SKM-1 treated with dmso at 0.1 percent for 144 hours (cell line): Measurements from ENCODE around the gene BOD1L2.

Source experiments
- DNase-seq: peaks from one replicate; lab custom pipeline; 2025; ENCODE audit not compliant: unreplicated experiment; lab: John Stamatoyannopoulos, UW

The BOD1L2 gene

DNA sequence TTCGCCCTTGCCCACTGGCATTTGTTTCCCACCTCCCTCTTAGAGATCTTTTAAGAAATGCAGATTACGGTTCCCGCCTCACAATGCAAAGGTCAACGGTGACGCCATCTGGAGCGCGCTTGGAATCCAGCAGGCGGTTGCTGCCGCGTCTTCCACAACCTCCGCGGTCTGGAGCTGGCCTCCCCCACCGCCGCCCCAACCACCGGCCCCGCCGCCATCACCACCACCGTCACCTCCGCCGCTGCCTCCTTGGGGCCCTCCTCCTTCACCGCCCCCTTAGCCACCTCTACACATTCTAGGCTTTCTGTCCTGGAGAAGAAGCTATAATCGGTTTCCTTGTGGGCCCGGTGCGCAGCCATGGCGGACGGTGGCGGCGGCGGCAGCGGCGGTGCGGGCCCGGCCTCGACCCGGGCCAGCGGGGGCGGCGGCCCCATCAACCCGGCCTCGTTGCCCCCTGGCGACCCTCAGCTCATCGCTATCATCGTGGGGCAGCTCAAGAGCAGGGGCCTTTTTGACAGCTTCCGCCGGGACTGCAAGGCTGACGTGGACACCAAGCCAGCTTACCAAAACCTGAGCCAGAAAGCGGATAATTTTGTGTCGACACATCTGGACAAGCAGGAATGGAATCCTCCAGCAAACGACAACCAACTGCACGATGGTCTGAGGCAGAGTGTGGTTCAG is at the start of gene BOD1L2:
Gene BOD1L2, plus strand, starts transcription at position 132 of the 681 bp plus-strand sequence. Its CDS starts 226 bp downstream, at position 358.
- no peak for DNase-seq

- DNase-seq = no peak
Observed at GRCh38 chr18:57107140-57107832, 39.6 kb upstream of the BOD1L2 start.

- DNase-seq = no peak
Observed at GRCh38 chr18:57110290-57110689, 36.6 kb upstream of the BOD1L2 start.

- no peak for DNase-seq
Observed at GRCh38 chr18:57113799-57114420, 33.0 kb upstream of the BOD1L2 start.

DNA sequence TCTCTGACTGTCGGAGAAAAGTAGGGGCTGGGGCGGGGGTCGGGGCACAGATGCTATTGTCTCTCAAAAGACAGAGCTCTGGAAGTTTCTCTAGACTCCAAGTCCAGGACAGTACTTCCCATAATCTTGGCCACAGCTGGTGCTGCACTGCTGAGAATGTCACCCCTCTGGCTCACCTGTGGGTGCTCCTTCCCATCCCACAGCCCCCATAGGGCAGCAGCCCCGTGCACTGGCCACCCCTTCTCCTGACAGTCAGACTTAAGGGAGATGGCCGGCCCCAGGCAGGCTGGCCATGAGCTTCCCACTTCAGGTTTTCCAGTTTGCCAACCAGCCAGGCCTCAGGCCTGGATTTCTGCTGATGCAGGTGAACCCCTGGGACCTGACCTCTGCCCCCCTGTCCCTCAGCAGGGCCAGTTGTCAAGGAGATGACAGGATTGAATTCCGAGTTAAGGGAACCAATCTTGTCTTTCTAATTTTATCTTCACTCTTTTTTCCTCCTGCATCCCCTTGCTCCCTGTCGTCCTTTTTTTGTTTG is 30.2 kb upstream of the BOD1L2 start:
- no peak for DNase-seq

DNA sequence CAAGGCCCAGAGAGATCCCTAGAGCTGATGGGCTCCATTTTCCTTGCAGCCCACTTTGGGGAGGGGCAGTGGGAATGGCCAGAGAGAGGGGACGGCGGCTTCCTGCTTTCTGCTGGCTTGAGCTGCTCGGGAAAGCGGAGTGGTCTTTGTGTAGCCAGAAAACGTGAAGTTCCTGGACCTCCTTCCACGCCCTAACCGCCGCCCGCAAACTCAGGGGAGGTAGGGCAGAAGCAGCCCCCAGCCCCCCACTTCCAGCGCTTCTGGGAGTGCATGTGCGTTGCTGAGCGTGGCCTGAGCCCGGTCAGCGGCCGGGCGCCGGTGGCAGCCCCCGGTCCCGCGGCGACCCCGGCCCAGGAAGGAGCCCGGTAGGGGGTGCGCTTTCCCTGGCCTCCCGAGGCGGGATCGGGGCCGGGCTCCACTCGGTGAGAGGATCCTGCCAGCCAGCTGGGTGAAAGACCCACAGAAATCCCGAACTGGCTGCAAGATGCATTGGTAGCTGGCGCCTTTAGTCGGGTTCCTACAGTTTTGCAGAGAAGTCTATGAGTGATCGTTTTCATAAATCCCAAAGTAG is 25.3 kb upstream of the BOD1L2 start:
- DNase-seq = no peak

DNA sequence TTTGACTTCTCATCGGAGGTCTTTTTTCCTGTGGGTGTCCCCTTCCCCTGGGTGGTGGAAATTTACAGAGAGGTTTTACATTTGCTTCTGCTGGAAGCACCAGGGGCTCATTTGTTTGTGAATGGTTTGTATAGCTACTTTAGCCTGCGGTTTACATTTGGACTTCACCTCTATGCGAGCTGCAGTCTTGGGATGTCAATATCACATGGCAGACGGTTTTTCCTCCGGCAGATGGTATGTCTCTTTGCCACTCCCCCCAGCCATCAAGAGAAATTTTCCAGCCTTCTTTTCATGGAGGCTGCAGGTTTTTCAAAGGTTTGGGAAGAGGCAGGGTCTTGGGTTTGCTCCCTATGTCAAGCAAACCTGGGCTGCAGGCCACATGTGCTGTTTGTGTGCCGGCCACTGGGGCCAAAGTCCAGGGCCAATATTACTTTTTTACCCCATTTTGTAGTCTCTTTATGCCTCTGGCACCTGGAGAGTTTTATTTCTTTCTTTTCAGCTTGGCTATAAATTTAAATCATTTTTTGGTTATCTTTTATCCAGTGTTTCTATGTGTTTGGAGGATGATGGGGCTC is 23.9 kb upstream of the BOD1L2 start:
- DNase-seq = no peak

DNA sequence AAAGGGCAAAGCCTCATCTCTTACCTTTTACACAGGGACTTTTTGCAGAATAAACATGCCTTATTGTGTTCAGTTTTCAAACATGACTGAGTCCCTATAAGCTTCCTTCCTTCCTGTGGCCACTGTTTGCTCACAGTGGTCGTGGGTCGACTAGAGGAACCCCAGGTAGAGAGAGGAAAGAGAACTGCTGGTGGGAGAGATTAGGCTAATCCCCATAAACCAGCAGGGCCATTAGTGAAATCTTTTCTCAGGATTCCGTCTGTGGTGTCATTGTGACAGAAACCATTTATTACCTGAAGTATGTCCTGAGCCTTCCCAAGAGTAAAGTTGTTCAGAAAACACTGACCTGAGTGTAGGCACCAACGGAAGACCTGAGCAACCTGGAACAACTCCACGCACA is 21.3 kb upstream of the BOD1L2 start:
- no peak for DNase-seq

DNA sequence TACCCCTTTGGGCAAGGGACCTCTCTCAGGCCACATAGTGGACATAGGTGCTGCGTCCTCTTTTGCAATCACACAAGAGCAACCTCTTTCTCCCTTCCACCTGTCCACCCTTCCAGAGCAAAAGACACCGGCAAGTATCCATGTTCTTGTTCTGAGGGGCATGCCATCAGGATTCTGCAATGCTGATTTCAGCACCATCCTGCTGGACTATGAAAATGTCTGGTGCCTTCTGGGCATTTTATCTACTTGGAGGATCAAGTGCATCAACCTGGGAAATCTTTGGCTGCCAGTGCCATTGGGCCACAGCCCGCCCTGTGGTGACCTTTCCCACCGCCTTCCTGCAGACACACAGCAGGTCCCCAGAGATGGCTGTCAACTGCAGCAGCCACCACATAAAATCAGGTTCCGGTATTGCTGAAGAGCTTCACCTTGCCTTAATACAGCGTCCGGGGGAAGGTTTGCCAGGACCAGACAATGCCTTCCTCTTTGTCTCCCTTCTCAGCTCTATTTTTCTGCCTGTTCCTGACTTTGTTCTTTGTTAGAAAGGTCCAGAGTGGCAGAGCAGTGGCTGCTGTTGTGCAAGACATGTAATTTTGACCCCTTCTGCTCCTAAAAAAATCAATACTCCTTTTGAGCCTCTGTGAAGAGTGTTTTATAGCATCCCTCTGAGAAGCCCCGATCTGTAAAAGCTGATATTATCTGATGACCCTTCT is 18.5 kb upstream of the BOD1L2 start:
- DNase-seq = no peak

DNA sequence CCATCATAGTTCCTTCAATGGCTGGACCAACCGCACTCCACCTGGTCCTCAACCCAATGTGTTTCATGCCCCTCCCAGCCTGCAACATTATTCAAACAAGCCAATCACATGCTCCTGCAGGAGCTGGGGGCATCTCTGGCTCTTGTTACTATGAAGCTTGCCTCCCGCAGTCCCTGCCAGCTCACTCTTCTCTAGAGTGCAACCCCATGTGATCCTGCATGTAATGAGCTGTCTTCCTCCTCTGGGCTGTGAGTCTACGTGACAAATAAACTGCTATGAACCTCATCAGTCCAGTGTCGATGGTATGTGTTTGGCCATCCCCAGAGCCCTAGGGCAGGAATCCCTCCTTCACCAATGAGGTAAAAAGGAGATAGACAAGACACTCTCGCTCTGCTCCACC is 15.8 kb upstream of the BOD1L2 start:
- no peak for DNase-seq

DNA sequence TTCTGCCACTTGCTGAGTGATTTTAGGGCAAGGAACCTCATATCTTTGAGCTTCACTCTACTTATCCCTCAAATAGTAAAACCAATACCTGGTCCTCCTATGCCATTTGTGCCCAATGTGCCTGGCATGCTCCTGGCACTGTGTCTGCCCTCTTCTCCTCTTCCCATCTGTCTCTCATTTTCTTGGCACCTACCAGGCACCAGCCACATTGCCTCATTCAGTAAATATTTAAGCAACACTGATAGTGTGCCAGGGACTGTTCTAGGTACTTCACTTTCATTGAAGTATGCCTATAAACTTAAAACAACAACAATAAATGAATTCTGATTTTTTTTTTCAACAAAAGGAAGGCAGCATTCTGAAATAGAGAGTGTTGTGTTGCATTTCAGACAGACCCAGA is 15.1 kb upstream of the BOD1L2 start:
- DNase-seq = no peak

- no peak for DNase-seq
Observed at GRCh38 chr18:57134618-57135135, 12.2 kb upstream of the BOD1L2 start.

GRCh38 chr18:57135699-57136098 is 11.2 kb upstream of the BOD1L2 start:
- no peak for DNase-seq

- no peak for DNase-seq
Observed at GRCh38 chr18:57137847-57138246, 9.0 kb upstream of the BOD1L2 start.

DNA sequence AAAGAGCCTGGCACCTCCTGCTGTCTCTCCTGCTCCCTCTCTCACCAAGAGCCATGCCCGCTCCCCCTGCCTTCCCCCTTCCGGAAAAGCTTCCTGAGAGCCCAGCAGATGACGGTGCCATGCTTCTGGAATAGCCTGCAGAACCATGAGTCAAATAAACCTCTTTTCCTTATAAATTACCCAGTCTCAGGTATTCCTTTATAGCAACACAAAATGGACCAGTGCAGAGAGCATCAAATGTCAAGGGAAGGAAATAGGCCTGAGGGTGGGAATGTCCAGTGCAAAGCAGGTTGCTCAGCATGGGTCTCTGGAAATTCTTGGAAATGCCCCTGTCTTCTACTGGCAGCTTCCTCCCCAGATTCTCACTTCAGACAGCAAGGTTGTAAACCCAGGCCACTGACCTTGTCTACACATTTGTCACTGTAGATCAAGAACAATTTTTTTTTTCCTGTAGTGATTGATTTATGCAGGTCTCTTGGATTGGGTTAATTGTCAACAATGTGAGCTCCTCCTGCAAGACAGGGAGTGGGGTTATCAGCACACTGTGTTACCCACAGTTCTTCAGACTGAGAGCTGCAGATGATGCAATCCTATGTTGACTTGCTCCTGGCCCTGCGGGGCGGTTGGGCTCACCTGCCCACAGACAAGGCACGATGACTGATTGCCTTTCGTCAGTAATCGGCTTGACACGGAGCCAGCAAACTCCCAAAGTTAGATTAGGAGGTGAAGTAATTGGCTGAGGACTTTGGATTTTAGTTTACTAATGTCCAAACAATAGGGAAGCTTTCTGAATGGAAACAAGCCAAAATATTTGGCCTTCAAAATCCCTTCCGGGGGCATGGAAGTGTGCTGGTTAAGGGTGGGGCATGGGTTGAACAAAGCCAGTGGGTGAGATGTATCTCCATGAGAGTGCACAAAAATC is 5.4 kb upstream of the BOD1L2 start:
- DNase-seq = no peak

GRCh38 chr18:57142324-57142723 is 4.6 kb upstream of the BOD1L2 start:
- no peak for DNase-seq

DNA sequence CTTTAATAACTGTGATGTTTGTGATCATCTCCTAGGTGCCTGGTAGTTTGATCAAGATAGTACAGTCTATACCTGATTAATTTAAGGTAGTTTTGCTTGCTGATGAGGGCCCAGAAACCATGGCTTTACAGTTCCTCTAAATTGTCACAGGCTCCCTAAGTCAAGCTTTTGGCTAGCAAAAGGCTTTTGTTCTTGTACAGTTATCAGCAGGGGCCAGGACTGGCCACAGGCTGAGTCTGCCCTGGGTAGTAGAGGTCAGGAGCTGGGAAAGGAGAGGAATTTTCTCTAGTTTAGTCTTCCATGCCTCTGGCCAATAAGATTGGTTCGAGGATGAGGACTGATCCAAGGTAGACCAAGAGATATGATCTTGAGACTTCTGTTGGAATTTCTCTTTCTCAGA is 3.6 kb upstream of the BOD1L2 start:
- no peak for DNase-seq

DNA sequence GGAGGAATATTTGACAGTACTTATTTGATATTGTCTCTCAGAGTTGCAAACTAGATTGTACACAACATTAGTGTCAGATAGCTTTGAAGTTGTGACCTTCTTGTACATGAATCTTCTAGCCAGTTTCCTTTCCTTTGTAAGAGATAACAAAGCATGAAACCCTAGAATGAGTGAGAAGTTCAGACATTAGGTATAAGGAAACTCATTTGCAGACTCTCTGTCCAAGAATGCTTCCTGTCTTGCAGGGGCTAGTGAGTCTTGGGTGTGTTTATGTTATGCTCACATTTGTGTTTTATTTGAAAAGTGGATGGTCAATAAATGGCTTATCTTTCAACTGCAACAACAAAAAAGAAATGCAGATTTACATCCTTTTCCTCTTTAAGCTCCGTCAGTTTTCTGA is 1.4 kb downstream of the BOD1L2 start:
- DNase-seq = no peak

GRCh38 chr18:57149051-57149450 is 2.2 kb downstream of the BOD1L2 start:
- DNase-seq = no peak
